HG03039 (cell line): Measurements from ENCODE around the gene FHOD3.

Experiments used
- ATAC-seq: cut with Tn5 transposase; IDR thresholded peaks from one replicate; pipeline ENCODE4 v1.9.1; 2021; ENCODE audit warnings: mild to moderate bottlenecking, moderate library complexity; ENCODE audit not compliant: unreplicated experiment

The FHOD3 gene

DNA sequence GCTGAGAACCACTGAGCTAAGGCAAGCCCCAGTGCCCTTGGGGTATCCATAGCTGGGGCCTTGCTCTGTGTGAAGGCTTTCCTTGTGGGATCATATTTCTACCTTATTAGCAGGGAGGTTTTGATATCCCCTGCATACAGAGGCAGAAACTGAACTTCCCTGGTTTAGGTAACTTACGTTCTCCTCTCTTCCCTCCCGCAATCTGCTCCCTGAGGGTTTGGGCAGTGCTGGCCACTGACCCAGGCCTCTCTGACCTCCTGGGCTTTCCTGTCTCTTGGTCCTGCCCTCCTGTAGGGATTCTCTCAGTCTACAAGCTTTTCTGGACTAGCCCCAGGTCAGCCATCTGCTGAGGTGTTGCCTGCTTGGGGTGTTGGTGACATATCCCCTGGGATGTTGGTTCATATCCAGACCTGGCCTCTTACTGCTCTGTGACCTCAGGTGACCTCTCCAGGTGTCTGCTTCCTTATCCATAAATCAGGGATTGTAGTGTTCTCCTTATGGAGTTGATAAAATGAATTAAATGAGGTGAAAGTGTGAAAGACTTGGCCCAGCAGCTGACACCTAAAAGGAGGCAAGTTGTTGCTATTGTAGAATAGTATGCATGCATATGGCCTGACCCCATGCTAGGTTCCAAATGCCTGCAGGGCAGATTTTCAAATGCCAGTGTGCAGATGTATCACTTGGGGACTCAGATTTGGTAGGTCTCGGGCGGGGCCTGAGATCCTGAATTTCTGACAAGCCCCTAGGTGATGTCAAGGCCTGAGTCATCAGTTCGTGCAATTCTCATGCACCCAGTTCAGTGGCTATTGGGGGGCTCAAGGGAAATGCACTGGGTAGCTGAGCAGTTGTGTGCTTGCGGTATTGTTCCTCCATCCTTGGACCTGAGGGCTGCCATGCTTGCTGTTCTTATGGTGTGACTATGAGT lies 106.6 kb downstream of the FHOD3 start:
- ATAC-seq: no peak

DNA sequence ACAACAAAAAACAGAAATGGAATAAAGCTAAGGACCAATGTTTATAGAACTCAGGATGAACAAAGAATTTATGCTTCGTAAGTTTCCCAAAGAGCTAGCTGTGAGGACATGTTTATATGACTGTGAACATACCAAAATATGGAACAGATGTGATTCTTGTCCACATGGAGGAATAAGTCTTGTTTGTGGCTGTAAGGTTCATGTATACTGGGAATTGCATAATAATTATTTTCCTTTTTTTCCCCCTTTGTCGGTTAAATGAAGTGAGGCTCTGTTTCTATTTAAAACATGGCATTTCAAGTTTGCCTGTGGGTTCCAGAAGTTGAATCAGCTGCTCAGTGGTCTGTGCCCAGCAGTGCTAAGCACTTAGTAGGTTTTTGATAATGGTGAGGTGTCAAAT lies 108.1 kb downstream of the FHOD3 start:
- ATAC-seq: no peak

DNA sequence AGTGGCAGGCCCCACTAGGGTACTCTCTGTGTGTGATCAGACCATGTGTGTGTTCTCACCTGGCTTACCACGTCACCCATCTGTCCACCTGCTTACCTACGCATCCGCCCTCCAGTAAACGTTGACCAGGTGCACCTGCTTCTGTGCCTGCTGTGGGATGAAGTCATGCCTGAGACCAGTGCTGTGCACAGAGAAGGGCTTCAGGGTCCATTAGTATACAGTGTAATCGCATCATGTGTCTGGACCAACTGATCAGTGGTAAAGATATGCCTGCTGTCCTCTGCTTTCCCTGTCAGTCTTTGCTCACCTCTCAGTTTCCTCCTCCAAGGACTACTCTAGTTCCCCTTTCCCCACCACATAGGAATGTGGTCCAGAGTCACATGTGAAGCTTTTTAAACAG lies 109.3 kb downstream of the FHOD3 start:
- ATAC-seq: no peak

DNA sequence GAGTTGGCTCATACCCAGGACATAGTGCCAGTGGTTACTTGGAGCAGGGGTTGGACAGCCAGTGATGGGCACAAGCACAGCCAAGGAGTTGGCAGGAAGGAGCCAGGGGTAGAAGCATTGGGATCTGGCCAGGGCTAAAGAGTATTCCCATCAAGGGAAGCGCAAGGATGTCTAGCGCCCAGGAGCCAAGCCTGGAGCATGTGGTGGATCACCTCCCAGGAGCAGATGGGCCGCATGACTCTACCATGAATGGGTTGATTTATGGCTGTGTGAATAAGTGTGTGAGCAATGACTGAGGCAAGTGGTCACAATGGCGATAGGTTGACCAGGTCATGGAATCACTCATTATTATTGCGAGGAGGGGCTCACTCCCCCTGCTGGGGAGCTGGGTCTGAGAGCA lies 111.1 kb downstream of the FHOD3 start:
- no peak for ATAC-seq

DNA sequence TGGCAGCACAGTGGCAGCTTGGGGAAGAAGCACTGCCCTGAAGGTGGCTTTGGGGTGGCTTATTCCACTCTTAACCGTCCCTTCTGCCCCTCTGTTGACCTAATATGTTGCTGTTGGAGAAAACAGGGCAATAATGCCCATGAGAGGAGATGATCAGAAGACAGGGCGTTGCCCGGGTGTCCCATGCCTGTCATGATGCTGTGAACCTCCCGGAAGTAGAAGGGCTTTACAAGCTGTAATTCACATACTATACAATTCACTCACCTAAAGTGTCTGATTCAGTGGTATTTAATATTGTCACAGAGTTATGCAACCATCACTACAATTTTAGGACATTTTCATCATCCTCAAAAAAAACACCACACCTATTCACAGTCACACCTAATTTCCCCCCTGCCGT lies 112.3 kb downstream of the FHOD3 start:
- ATAC-seq: no peak

DNA sequence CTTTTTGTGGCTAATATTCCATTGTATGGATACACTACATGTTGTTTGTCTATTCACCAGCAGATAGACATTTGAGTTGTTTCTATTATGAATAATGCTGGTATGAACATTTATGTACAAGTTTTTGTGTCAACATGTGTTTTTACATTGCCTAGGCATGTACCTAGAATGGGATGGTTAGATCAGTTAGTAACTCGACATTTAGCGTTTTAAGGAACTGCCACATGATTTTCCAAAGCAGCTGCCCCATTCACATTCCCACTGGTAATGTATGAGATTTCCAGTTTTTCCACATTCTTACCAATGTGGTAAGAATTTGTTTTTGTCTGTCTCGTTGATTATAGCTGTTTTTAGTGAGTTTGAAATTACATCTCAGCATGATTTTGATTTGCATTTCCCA lies 112.8 kb downstream of the FHOD3 start:
- no peak for ATAC-seq

DNA sequence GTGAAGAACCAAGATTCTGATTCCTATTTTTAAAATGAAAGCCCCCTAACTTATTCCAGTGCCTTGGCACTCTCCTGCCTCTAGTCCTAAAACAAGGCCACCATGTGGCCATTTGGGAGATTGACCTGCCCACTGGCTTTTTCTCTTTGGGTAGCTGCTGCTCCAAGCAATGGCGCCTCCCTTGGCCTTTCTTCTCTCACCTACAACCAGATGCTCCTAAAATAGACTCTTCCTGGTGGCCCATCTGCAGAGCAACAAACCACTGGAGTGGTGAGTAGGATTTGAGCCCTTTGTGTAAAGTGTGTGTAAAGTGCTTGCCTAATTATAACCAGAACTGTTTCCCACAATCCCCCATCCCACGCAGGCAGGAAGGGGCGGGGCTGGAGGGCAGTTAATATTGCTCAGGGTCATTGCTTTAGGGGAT lies 114.2 kb downstream of the FHOD3 start:
- no peak for ATAC-seq

DNA sequence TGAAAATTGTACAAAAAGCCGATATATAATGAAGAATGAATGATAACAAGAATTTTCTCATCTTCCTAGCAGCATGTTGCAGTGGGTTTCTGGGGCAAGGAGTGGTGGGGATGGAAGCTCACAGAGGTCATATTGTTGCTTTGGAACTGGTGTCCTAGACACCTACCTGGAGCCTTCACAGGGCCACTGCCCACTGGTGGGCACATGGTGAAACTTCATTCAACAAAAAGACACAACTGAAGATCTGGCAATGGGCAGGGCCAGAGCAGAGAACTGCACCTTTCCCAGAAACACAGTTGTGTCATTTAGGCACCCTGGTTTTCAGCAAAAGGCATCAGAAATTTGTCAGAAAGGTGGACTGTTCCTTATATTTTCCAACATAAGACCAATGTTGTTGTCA lies 115.3 kb downstream of the FHOD3 start:
- ATAC-seq: no peak

DNA sequence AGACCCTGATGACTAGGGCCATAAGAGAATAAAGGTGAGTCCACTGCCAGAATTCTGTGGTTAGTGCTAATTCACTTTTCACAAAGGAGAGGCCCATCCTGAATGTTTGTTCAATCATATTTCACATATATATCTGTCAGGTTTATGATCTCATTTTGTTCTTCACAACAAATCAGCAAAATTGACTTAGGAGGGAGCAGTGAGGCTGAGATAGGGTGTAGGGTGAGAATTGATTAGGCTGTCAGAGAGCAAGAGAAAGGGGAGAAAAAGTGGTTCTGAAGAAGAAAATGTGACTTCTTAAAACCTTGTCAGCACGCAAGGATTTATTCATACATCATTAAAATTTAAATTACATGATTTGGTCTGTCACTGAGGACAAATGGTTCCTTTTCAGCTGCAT lies 117.7 kb downstream of the FHOD3 start:
- no peak for ATAC-seq

DNA sequence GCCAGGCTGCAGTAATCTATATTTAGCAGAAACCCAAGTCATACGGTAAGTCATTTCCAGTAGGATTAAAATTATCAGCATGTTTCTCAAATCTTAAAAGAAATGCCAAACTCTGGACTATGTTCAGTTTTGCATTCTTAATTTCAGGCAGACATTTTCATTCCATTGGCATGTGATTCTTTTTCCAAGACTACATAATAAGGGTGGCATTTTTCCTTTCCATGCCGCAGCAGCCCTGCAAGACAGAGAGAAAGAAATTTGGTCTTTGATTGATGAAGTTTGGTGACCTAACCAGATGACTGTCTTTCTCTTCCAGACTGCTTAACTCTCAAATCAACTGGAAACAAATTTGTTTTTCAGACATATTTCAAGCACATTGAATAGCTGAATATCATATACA lies 118.1 kb downstream of the FHOD3 start:
- ATAC-seq: no peak

DNA sequence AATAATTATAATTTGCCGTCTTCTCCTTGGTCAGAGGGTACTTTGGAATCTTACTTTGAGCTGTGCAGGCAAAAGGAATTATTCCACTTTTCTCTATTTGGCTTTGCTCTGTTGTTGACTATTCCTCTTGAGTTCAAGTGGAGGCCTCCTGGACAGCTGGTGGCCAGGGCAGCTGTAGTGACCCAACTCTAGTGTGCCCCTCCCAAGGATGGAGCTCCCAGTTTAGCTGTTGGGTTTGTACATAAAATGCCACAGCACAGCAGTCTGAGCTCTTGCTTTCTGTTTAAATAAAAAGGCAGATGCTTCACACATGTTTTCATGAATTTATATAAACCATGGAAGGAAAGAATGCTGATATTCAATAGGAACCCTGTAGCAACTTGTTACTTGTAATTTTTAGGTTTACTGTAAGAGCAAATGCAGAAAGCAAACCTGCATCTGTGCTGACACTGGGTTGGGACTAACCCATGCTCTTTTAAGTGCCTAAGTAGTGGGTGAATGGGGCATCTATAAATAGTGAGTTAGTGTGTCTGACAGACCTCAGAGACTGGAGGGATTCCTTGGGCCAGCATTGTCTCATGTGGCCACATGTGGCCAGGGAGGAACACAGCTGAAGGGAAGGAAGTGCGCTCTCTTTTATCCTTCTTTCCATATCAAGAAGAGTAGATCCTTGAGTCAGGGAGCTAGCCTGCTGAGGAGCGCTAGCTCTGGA lies 121.8 kb downstream of the FHOD3 start:
- no peak for ATAC-seq

DNA sequence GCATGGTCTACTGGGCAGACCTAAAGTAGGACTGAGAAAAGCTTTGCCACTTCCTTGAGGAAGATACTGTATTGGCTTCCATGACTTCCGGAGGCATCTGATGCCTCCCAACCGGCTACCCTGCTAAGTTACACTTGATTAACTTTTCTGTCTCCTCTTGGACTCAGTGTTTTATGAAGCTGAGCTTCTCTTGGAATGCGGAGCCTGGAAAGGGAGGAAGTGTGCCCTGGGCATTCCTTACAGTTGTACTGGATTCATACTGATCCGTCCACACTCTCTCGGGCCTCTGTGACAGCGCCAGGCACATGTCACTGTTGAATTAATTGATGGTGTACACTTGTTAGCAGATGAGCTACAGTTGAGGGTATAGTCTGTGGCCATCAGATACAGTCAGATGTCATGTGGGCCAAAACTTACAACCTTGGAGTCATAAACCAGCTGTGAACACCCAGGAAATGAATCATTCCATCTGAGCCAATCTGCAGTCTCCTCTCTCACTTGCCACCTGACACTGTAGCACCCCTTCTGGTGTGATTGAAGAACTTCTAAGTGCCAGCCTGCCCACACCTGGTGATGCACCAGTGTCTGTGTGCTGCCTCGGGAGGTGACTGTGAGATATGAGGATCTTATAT lies 122.5 kb downstream of the FHOD3 start:
- ATAC-seq: no peak

DNA sequence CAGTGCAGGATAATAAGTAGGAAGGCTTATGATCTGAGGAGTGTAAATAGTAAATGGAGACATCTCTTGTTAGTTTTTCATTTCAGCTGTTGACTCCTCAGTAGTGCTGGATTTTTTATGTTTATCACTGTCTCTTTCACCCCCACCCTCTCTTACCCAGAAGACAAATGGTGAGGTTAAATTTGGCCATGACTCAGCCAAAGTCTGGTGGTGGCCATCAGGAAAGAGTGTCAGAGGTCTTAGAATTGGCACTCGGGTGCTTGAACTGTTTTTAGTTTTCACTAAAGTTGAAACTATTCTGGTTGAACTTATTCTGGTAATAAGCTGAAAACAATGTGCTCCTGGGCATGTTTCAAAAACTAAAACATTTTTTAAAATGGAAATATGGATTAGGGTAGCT lies 123.3 kb downstream of the FHOD3 start:
- no peak for ATAC-seq

DNA sequence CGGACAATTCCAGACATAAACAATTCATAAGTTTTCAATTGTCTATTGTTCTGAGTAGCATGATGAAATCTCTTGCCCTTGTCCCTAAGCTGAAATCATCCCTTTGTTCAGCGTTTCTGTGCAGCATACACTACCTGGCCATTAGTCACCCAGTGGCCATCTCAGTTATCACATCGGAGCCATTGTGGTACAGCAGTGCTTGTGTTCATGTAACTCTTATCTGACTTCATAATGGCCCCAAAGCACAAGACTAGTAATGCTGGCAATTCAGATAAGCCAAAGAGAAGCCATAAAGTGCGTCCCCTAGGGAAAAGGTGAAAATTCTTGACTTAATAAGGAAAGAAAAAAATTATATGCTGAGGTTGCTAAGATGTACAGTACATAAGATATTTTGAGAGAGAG lies 127.2 kb downstream of the FHOD3 start:
- ATAC-seq: no peak

DNA sequence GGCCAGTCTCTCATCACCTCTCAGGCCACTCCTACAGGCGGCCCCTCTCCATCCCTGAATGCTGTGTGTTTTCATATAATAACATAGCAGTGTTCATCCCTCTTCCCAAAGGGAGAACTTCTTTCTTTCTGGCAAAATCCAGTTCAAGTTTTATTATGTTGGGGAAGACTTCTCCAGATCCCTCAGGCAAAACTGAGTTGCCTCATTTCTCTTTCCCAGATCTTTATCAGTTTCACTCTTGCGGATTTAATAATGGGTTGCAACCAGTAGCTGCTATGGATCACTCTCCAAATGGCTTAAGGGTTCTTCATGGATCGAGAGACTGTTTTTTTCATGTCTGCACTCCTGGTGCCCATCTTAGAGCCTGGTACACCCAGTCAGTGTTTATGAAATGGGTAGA lies 129.9 kb downstream of the FHOD3 start:
- no peak for ATAC-seq

DNA sequence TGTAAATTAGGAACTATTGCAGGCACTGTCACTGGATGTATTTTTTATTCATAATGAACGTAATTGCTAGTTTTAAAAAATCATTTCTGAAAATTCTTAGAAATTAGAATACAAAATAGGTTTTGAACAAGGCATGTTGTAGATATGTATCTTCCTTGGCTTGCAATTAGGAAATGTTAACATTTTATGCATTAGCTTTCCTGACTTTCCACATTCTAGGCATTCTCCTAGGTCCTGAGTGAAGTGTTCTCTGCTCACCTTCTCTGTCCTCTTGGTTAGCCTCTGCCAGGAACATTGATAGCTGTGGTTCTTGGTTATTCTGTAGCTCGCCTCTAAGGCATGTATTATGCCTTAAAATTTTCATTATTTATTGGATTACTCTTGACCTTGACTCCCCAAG lies 130.3 kb downstream of the FHOD3 start:
- no peak for ATAC-seq

DNA sequence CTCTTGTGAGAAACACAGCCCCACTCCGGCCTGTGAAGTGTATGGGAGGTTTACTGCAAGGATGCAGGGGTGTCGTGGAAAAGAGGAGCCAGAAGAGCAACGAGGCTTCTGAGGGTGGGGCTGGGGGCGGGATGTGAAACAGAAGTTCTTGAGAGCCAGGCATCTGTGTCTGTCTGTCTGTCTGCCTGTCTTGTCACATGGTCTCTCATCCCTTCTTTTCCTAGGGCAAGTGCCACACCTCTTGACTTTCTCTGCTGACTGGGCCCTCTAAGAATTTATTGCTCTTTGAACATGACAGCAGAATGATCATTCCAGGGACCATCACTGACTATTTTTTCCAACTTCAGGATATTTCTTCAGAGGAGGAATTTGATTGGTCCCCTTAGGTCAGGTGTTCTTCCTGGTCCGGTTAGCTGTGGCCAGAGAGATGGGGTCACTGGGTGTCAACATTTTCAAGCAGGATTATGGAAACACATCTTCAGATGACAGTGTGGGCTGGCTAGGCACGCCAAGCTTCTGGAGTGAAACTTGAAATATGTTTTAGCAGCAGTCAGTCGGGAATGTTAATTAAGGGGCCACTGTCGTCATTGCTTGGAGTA lies 131.0 kb downstream of the FHOD3 start:
- ATAC-seq: no peak

DNA sequence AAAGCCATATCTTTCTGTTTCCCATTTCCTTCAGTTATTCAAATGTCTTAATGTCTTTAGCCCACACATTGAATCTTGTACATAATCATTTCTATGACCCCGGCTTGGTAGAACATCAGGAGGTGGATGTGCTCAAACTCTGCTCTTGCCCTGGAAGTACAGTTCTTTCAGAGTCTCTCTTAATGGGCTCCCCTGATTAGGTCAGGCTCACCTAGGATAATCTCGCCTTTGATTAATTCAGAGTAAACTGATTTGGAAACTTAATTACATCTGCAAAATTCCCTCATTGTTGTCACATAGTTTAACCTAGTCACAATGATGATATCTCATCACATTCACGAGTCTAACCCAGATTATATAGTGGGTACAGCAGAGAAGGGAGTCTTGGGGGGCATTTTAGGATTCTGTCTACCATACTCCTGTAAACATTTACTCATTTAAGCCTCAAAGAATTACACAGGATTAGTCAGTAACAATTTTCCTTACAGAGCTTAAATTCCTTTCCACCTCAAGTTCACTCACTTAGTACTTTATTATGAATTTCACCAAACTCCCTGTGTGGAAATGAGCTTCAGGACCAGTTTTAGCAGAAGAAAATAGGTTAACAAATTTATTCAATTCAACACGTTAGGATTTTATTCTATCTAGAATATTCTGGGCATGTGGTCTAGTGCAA lies 135.5 kb downstream of the FHOD3 start:
- ATAC-seq: no peak

DNA sequence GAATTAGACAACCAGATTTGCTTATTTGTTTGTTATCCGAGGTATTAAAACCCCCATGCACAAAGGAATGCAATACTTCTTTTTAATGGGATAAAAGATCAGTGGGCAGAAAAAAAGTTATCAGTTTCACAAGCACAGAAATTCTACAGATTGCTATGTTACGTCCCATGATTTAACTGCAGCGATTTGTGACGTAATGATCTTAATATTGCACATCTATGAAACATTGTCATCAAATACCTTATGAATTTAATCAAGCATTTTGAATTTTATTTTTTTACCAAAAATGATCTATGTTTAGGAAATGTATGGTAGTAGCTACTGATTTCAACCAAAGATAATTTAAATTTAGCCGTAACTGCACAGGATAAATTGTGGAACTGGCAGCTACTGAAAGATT lies 138.9 kb downstream of the FHOD3 start:
- ATAC-seq: no peak

DNA sequence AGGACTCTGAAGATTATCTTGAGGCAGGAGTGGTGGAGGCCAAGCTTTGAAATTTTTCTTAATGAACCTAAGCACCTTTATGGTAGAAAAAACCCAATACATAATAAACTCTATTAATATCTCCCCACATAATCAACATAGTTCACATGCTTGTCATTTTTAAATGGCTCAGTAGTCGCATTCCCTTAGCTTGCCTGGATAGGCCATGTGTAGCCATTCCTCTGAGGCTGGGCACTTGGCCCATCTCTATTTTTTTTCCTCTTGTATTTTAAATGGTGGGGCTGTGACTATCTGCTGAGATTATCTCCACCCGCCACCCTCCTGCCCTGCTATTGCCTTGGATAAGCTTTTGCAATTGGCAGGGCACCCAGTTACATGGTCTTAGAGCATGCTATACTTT lies 143.1 kb downstream of the FHOD3 start:
- ATAC-seq: no peak
